Gastrocnemius medialis (tissue), 4 donors: ENCODE data around the gene RPL23. TPM values are rescaled to one million over a fixed set of nuclear protein-coding genes. Genes with fewer than 3 reads are reported as not detected.

Experiments
- ATAC-seq, 2 donors: fragments of 150-250 bp; one replicate each; pipeline ENCODE4 v1.9.1; 2016
- DNase-seq, 2 donors: peaks; one replicate each; pipeline ENCODE4 v3.0.0-alpha.2; 2019
- H3K27ac ChIP-seq, 4 donors: fragments of 200-600 bp; sonication (generic); 1 replicate in 1 of 4; 2 replicates in 3 of 4; pipeline ENCODE4 v1.5.1; 2016 to 2018; ENCODE audit warnings: mild to moderate bottlenecking in 2 of 4, moderate library complexity in 1 of 4
- H3K27me3 ChIP-seq, 3 donors: fragments of 200-600 bp; sonication (generic) in 2 of 3; 1 replicate in 1 of 3; 2 replicates in 2 of 3; pipeline versions ENCODE4 v1.5.1 to v1.6.0; 2016 to 2019; ENCODE audit warnings: mild to moderate bottlenecking in 1 of 3, moderate library complexity in 1 of 3
- H3K36me3 ChIP-seq, 2 donors: fragments of 200-600 bp; sonication (generic) in 1 of 2; one replicate each; pipeline ENCODE4 v1.5.1; 2017 to 2018
- H3K4me1 ChIP-seq, 2 donors: fragments of 200-600 bp; sonication (generic) in 1 of 2; one replicate each; pipeline ENCODE4 v1.5.1; 2016 to 2017; ENCODE audit warnings: mild to moderate bottlenecking in 2 of 2
- H3K4me3 ChIP-seq, 4 donors: fragments of 200-600 bp; sonication (generic) in 3 of 4; 1 replicate in 1 of 4; 2 replicates in 3 of 4; pipeline ENCODE4 v1.5.1; 2016 to 2019; ENCODE audit warnings: mild to moderate bottlenecking in 2 of 4
- H3K9me3 ChIP-seq, 3 donors: fragments of 200-600 bp; sonication (generic) in 2 of 3; 1 replicate in 1 of 3; 2 replicates in 2 of 3; pipeline ENCODE4 v1.5.1; 2016 to 2019
- POLR2A ChIP-seq, 2 donors: fragments of 450-650 bp; IDR thresholded peaks; one replicate each; pipeline ENCODE4 v1.6.1; 2017; ENCODE audit warnings: antibody characterized with exemption in 2 of 2, mild to moderate bottlenecking in 2 of 2, moderate library complexity in 2 of 2
- in situ Hi-C, 4 donors: fragments of 200-750 bp; cut with MboI; loops; one replicate each; pipeline versions ENCODE4 v1.15.0 to v1.8.0; 2017; ENCODE audit warnings: low sequenced_read_pairs in 4 of 4
- intact Hi-C: fragments of 100-400 bp; cut with DNase I; formaldehyde crosslinking; loops from one replicate; pipeline ENCODE4 v1.15.1; 2023; ENCODE audit warnings: low total_unique reads
- total RNA-seq, 4 donors: library from RNA; depleted of rRNA; stranded (reverse); fragments of >200 nt; gene quantifications; one replicate each; pipeline versions ENCODE4 v1.1.0 to v1.2.3, GENCODE V29; 2016
- TF ChIP-seq, protein P1 (sequence below), 5 experiments: fragments of 450-650 bp in 3 of 5; fragments of 200-600 bp in 2 of 5; sonication (generic) in 2 of 5; IDR thresholded peaks in 4 of 5; conservative IDR thresholded peaks in 1 of 5; 1 replicate in 4 of 5; 2 replicates in 1 of 5; pipeline ENCODE4 v1.5.1; 2016 to 2019; ENCODE audit warnings: antibody characterized with exemption in 5 of 5, mild to moderate bottlenecking in 3 of 5, moderate library complexity in 3 of 5

The RPL23 gene
- total RNA-seq, 4 donors from 2014 or later: 878 to 1,126 (median 955) TPM

DNA sequence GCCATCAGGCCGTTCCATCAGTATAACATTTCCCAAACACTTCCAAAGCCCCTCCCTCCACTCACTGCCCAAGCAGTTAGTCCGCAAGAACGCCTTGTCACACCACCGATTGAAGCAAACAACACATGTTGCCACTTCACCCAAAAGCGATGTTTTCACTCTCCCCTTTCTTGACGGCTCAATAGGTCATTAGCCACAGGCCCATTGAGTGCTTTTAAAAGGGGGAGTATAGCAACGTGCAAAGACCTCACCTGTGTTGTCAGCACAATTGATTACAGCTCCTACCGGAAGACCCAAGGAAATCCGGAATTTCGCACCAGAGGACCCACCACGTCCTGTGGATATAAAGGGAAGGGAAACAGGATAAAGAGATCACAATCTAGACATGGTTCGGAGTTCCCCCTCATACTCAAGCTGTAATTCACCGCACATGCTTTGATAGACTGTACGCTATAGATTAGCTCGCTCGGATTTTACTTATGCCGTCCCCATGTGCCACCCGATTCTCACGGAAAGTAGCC, 690 bp downstream of the RPL23 start:
- ATAC-seq (peak in 1 of 2 donors; percentile 4), DNase-seq (no peak)
- peak overlapping the region; percentile 85 to 96 (median 92) for H3K27ac ChIP-seq
- no peak for TF ChIP-seq POLR2A (IDR thresholded peaks at IDR 0.05)
- TF ChIP-seq, protein P1, sequence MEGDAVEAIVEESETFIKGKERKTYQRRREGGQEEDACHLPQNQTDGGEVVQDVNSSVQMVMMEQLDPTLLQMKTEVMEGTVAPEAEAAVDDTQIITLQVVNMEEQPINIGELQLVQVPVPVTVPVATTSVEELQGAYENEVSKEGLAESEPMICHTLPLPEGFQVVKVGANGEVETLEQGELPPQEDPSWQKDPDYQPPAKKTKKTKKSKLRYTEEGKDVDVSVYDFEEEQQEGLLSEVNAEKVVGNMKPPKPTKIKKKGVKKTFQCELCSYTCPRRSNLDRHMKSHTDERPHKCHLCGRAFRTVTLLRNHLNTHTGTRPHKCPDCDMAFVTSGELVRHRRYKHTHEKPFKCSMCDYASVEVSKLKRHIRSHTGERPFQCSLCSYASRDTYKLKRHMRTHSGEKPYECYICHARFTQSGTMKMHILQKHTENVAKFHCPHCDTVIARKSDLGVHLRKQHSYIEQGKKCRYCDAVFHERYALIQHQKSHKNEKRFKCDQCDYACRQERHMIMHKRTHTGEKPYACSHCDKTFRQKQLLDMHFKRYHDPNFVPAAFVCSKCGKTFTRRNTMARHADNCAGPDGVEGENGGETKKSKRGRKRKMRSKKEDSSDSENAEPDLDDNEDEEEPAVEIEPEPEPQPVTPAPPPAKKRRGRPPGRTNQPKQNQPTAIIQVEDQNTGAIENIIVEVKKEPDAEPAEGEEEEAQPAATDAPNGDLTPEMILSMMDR (IDR thresholded peaks at IDR 0.05 in 4 of 5, conservative IDR thresholded peaks at IDR 0.05 in 1 of 5): no peak
- H3K4me3 ChIP-seq: peak overlapping the region; percentile 69 to 74 (median 70)
- no peaks in the 10 kb centered on the region for H3K27me3 ChIP-seq
- intact Hi-C loops: loop anchor here (1.0 kb wide), 3 partner anchors 17 to 54 kb away; partner anchors contain the start of genes CWC25, LASP1 and PIP4K2B
- no peaks in the 10 kb centered on the region for H3K9me3 ChIP-seq
- in situ Hi-C loops: loop anchor here in 1 of 4 donors (25.0 kb wide), 1 partner anchor 309 kb away; the partner anchor contains the start of genes ARL5C and PLXDC1
- H3K4me1 ChIP-seq: peaks cover 23 to 28% of the 10 kb centered on the region in 2 donors
- H3K36me3 ChIP-seq: peaks cover 0 to 47% of the 10 kb centered on the region in 2 donors

DNA sequence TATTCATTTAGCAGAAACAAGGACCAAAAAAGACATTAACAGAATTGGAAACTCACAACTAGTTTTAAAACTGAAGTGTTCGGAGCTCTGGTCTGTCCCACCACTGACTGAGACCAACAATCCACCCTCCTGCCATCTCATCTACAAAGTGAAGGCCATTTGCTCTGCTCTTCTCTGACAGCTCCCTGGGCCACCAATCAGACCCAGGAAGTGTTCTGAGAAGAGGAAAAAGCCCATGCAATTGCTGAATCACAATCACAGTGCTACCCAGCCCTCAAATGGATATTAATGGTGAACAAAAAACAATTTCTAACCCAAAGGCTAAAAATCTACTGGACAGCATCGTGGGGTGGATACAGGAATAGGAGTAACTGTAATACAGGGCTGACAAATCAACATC, 2.1 kb downstream of the RPL23 start:
- H3K27ac ChIP-seq: peak overlapping the region in 3 of 4 donors; percentile 91 to 96 (median 94)

DNA sequence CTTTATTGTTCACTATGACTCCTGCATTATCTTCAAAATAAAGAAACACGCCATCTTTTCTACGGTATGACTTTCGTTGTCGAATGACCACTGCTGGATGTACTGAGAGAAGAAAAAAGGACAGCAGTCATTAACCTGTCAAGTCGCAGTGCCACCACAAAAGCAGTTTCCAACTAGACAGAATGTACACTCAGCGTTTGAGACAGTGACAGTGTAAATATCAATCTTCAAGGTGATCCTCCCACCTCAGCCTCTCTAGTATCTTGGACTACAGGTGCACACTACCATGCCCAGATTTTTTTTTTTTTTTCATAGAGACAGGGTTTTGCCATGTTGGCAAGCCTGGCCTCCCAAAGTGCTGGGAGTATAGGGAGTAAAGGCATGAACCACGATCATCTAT, 3.1 kb downstream of the RPL23 start:
- intact Hi-C loops: no loop called here
- DNase-seq: no peak
- Histone ChIP-seq H3K4me1 (peaks cover 23 to 28% of the 10 kb centered on the region in 2 donors), H3K27ac (peak overlapping the region in 1 of 4 donors; percentile 96), H3K27me3 (no peaks in the 10 kb centered on the region), H3K4me3 (no peak overlapping the region), H3K9me3 (no peaks in the 10 kb centered on the region), H3K36me3 (peaks cover 0 to 53% of the 10 kb centered on the region in 2 donors)
- in situ Hi-C loops: loop anchor here in 1 of 4 donors (25.0 kb wide), 1 partner anchor 312 kb away; the partner anchor contains the start of genes ARL5C and PLXDC1
- no peak for TF ChIP-seq POLR2A (IDR thresholded peaks at IDR 0.05)
- TF ChIP-seq, protein P1 (IDR thresholded peaks at IDR 0.05 in 4 of 5, conservative IDR thresholded peaks at IDR 0.05 in 1 of 5): no peak
- ATAC-seq: no peak

More for the DNA sequence above, 2.1 kb downstream of the RPL23 start:
- H3K9me3 ChIP-seq: no peaks in the 10 kb centered on the region
- peaks cover 0 to 53% of the 10 kb centered on the region in 2 donors for H3K36me3 ChIP-seq
- DNase-seq (no peak), ATAC-seq (no peak)
- H3K27me3 ChIP-seq: no peaks in the 10 kb centered on the region
- peaks cover 23 to 28% of the 10 kb centered on the region in 2 donors for H3K4me1 ChIP-seq
- TF ChIP-seq POLR2A (IDR thresholded peaks at IDR 0.05): no peak
- TF ChIP-seq, protein P1 (IDR thresholded peaks at IDR 0.05 in 4 of 5, conservative IDR thresholded peaks at IDR 0.05 in 1 of 5): no peak
- H3K4me3 ChIP-seq: peak overlapping the region in 2 of 4 donors; percentile 70 to 74
- in situ Hi-C loops: loop anchor here in 1 of 4 donors (25.0 kb wide), 1 partner anchor 311 kb away; the partner anchor contains the start of genes ARL5C and PLXDC1
- intact Hi-C loops: no loop called here

DNA sequence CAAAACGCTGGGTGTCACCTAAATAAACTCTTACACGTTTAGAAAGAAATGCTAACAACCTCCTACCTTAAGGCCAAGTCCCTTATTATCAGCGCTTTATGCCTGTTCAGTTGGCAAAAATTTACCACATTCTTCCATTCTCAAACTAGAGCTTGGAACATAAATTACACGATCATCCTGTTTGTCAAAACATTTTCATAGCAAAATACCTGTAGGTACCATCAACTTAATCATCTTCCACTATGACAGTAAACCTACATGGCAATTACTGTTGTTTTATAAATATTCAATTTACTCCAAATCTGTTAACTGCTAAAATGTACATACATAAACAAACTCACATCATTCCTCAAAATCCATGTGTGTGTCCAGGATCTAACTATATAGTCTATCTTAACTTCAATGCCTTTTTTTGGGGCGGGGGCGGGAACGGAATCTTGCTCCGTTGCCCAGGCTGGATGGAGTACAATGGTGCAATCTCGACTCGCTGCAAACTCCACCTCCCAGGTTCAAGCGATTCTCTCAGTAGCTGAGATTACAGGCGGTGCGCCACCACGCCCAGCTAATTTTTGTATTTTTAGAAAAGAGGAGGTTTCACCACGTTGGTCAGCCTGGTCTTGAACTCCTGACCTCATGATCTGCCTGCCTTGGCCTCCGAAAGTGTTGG, 4.4 kb downstream of the RPL23 start:
- intact Hi-C loops: no loop called here

More for the DNA sequence above, 4.4 kb downstream of the RPL23 start:
- TF ChIP-seq POLR2A (IDR thresholded peaks at IDR 0.05): no peak
- TF ChIP-seq, protein P1 (IDR thresholded peaks at IDR 0.05 in 4 of 5, conservative IDR thresholded peaks at IDR 0.05 in 1 of 5): no peak
- Histone ChIP-seq H3K9me3 (no peaks in the 10 kb centered on the region), H3K4me1 (peaks cover 20 to 24% of the 10 kb centered on the region in 2 donors), H3K36me3 (peaks cover 0 to 53% of the 10 kb centered on the region in 2 donors), H3K4me3 (no peak overlapping the region), H3K27me3 (no peaks in the 10 kb centered on the region), H3K27ac (no peak overlapping the region)
- no peak for DNase-seq
- ATAC-seq: no peak
- in situ Hi-C loops: no loop called here
